Measurements from ENCODE around the gene NR1H2.

Gene NR1H2

GRCh38 chr19:50332244-50333038 is 43.8 kb upstream of the NR1H2 start:
- H3K9me3 ChIP-seq (ENCODE audit: insufficient read depth, low read length) = 0 out of 2 replicates have a peak, but pooled peaks cover 6% of the 10 kb centered on the region
- H3K4me2 ChIP-seq (ENCODE audit: low read length) = peak overlapping the region; percentile 99
- peak overlapping the region; percentile 77 for H3K4me3 ChIP-seq (ENCODE audit: low read length)
- peak overlapping the region; percentile 97 for H3K27ac ChIP-seq (ENCODE audit: low read length)
- H3K4me1 ChIP-seq (ENCODE audit: low read length) = peaks cover 72% of the 10 kb centered on the region
- H3K27me3 ChIP-seq (ENCODE audit: low read depth, low read length) = no peaks in the 10 kb centered on the region
- peaks cover 54% of the 10 kb centered on the region for H3K36me3 ChIP-seq (replicated peaks; ENCODE audit: low read depth, low read length)
- peak overlapping the region; percentile 95 for H3K9ac ChIP-seq (ENCODE audit: low read length)
- H3K79me2 ChIP-seq (ENCODE audit: low read length) = peaks cover 36% of the 10 kb centered on the region
- H2AFZ ChIP-seq (ENCODE audit: low read depth, low read length) = no peak overlapping the region
- TF ChIP-seq EZH2phosphoT487 (IDR thresholded peaks at IDR 0.05; ENCODE audit: low read depth) = no peak
- TF ChIP-seq, protein P1, sequence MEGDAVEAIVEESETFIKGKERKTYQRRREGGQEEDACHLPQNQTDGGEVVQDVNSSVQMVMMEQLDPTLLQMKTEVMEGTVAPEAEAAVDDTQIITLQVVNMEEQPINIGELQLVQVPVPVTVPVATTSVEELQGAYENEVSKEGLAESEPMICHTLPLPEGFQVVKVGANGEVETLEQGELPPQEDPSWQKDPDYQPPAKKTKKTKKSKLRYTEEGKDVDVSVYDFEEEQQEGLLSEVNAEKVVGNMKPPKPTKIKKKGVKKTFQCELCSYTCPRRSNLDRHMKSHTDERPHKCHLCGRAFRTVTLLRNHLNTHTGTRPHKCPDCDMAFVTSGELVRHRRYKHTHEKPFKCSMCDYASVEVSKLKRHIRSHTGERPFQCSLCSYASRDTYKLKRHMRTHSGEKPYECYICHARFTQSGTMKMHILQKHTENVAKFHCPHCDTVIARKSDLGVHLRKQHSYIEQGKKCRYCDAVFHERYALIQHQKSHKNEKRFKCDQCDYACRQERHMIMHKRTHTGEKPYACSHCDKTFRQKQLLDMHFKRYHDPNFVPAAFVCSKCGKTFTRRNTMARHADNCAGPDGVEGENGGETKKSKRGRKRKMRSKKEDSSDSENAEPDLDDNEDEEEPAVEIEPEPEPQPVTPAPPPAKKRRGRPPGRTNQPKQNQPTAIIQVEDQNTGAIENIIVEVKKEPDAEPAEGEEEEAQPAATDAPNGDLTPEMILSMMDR (IDR thresholded peaks at IDR 0.05; ENCODE audit: low read depth, low read length) = no peak
- H4K20me1 ChIP-seq (ENCODE audit: insufficient read depth, low read length) = peaks cover 39% of the 10 kb centered on the region

GRCh38 chr19:50333235-50333736 is 43.0 kb upstream of the NR1H2 start:
- Histone ChIP-seq H3K36me3 (replicated peaks; ENCODE audit: low read depth, low read length) (peaks cover 63% of the 10 kb centered on the region), H3K4me2 (ENCODE audit: low read length) (peak overlapping the region; percentile 99), H3K79me2 (ENCODE audit: low read length) (peaks cover 44% of the 10 kb centered on the region), H3K27me3 (ENCODE audit: low read depth, low read length) (no peaks in the 10 kb centered on the region), H4K20me1 (ENCODE audit: insufficient read depth, low read length) (peaks cover 47% of the 10 kb centered on the region), H3K4me3 (ENCODE audit: low read length) (peak overlapping the region; percentile 77), H3K9ac (ENCODE audit: low read length) (peak overlapping the region; percentile 95; the same call in 1 of the 2 replicates), H3K9me3 (ENCODE audit: insufficient read depth, low read length) (0 out of 2 replicates have a peak, but pooled peaks cover 6% of the 10 kb centered on the region), H2AFZ (ENCODE audit: low read depth, low read length) (no peak overlapping the region), H3K4me1 (ENCODE audit: low read length) (peaks cover 79% of the 10 kb centered on the region), H3K27ac (ENCODE audit: low read length) (peak overlapping the region; percentile 97)
- no peak for TF ChIP-seq EZH2phosphoT487 (IDR thresholded peaks at IDR 0.05; ENCODE audit: low read depth)
- TF ChIP-seq, protein P1 (IDR thresholded peaks at IDR 0.05; ENCODE audit: low read depth, low read length) = no peak; the same call in 1 of the 2 replicates

DNA sequence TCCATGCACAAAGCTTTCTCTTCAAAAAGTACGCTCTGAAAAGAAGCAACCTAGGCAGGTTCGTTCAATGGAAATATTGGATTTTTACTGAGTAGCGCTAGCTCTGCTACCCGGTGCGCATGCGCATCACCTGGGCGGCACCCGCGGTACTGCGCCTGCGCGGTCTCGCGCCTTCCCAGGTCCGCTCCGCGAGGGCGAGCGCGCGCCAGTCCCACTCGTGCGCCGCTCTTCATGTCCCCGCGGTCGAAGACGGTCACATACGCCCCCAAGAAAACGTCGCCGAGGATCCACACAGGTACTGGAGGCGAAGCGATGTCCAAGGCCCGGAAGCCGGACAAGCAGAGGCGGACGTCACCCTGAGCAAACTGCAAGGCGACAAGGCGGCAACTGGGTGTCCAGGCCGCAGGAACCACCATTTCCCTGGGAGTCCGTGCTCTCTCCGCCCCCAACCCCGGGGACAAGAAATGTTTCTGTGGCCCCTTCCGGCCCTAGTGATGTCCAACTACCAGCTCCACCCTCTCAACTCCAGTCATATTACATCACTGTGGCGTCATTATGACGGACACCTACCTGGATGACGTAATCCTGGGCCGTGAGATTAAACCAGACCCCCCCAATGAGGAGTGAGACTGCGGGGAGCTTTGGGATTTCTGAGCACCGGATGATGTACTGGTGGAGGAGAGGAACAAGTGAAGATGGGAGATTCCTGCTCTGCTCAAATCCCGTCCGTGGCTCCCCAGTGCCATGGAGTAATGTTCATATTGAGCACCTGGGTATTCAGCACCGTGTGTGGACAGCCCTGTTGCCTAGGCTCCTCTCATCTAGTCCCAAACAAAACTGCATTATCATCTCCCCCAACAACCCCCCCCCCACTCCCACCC is 42.3 kb upstream of the NR1H2 start:
- Histone ChIP-seq H3K4me1 (ENCODE audit: low read length) (peaks cover 84% of the 10 kb centered on the region), H2AFZ (ENCODE audit: low read depth, low read length) (no peak overlapping the region), H3K27ac (ENCODE audit: low read length) (peak overlapping the region; percentile 97), H4K20me1 (ENCODE audit: insufficient read depth, low read length) (peaks cover 54% of the 10 kb centered on the region), H3K79me2 (ENCODE audit: low read length) (peaks cover 51% of the 10 kb centered on the region), H3K4me2 (ENCODE audit: low read length) (peak overlapping the region; percentile 99), H3K9me3 (ENCODE audit: insufficient read depth, low read length) (0 out of 2 replicates have a peak, but pooled peaks cover 6% of the 10 kb centered on the region), H3K27me3 (ENCODE audit: low read depth, low read length) (no peaks in the 10 kb centered on the region), H3K9ac (ENCODE audit: low read length) (peak overlapping the region; percentile 95; the same call in 1 of the 2 replicates), H3K36me3 (replicated peaks; ENCODE audit: low read depth, low read length) (peaks cover 69% of the 10 kb centered on the region), H3K4me3 (ENCODE audit: low read length) (peak overlapping the region; percentile 77)
- TF ChIP-seq, protein P1 (IDR thresholded peaks at IDR 0.05; ENCODE audit: low read depth, low read length) = no peak
- no peak for TF ChIP-seq EZH2phosphoT487 (IDR thresholded peaks at IDR 0.05; ENCODE audit: low read depth)
